Measurements from ENCODE around the gene ZSCAN22.
A peak's percentile ranks its signal among the peaks of the same experiment; 100 is the strongest.
"Not testable (repeated sequence)": the region's sequence is repeated elsewhere in the genome, so short reads cannot be mapped to it uniquely, and the experiment has no call there.

The ZSCAN22 gene

DNA sequence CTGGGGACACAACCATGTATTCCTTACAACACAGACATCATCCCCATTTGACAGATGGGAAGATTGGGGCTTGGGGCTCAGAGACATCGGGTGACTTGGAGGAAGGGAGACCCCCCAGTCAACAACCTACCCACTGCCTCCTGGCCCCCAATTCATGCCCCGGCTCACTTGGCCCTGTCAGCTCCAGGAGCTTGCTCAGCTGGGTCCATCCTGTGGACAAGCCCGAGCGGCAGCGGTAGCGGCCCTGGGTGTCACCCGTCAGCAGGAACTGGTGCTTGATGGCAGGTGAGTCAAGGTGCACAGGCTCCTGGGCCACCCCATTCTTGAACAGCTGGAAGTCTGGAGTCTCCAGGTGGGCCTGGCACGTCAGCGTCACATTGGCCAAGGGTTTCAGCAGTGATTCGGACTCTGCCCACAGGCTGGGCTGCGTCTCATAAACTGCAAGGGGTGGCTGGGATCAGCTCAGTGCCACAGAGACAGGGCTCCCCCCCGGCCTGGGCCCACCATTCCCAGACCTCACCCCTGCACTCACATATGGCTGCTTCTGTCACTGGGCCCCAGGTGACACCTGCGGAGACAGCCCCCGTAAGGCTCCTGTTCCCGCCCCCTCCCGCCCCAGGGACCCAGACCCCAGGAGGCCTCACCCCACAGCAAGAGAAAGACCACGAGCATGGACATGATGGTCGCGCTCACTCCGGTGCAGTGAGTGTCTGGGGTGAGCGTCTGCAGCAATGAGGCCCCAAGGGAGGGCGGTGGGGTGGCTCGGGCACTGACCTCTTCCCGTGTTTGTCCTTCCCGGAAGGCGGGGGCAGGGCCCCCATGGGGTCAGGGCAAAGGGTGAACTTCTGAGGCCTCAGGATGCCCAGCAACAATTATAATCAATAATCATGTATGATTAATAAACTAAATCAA, 26.2 kb downstream of the ZSCAN22 start, which contains the start of gene A1BG:
A1BG (minus strand) TSS at position 733 of the 912 bp plus-strand sequence; CDS start at position 678, 55 bp downstream.
- DNase-seq = no peak

DNA sequence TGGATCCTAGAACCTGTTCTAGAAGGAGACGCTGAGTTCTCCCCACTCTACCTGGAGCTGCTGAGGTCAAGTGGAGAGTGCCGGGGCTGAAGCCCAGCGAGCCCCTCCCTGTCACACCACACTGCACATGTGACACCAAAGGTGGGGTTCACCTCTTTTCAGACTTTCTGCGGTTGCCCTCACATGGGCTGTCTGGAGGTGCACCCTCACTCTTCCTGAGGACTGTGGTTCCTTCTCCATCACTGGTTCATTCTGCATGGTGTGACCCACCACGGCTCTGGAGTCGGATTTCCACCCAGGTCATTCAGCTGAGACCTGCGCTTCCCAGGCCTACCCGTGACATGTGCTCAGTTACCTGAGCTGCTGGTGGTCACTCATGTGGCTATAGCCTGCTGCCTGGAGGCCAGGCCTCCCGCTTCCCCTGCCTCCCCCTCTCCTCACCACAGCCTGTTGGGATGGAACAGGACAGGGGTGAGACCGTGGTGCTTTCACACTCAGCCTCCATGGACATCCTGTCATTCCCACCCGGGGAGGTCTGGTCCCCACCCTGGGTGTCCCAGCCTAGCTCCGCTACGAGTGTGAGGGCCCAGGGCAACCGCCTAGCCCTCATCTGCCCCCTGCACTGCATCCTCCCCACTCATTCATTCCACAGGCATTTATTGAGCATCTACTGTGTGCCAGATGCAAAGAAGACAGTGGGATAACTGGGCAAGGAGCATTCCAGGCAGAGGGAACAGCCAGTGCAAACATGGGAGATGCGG, 27.1 kb downstream of the ZSCAN22 start:
- no peak for DNase-seq

- DNase-seq = no peak
Measured at GRCh38 chr19:58354478-58355030, 27.8 kb downstream of the ZSCAN22 start.

- DNase-seq = no peak
Measured at GRCh38 chr19:58355215-58355796, 28.5 kb downstream of the ZSCAN22 start.

DNA sequence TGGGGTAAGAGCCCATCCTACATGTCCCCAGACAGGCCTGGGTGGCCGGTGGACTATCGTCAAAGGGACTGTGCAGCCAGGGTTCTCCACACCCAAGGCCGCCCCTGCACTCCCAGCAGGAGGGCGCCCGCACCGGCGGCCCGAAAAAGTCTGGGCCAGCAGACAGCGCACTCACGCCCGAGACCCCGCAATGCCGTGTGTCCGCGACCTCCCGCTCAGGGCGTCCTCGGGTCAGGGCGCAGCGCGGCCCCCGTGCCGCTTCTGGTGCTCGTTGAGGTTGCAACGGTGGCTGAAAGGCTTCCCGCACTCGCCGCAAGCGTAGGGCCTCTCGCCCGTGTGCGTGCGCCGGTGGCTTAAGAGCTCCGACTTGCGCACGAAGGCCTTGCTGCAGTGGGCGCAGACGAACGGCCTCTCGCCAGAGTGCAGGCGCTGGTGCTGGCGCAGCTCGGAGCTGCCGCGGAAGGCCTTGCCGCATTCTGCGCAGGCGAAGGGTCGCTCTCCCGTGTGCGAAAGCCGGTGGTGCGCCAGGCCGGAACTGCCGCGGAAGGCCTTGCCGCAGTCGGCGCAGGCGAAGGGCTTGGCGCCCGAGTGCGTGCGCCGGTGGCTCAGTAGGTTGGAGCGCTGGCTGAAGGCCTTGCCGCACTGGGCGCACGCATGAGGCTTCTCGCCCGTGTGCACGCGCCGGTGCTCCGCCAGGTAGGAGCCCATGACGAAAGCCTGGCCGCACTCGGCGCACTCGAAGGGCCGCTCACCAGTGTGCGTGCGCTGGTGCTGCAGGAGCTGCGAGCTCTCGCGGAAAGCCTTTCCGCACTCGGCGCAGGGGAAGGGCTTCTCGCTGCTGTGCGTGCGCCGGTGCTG, 29.3 kb downstream of the ZSCAN22 start:
- DNase-seq = no peak

- DNase-seq = no peak
Measured at GRCh38 chr19:58356766-58357480, 30.1 kb downstream of the ZSCAN22 start.

- no peak for DNase-seq
Measured at GRCh38 chr19:58357481-58358145, 30.8 kb downstream of the ZSCAN22 start.

- no peak for DNase-seq
Measured at GRCh38 chr19:58361900-58362271, 35.1 kb downstream of the ZSCAN22 start.

- DNase-seq = peak; percentile 92
Measured at GRCh38 chr19:58362272-58362994, 35.6 kb downstream of the ZSCAN22 start, which contains the start of gene ZNF497. Gene ZNF497, minus strand, starts transcription at chr19:58362751. Its CDS starts 5,116 bp downstream, at chr19:58357635.

- no peak for DNase-seq
Measured at GRCh38 chr19:58364146-58364545, 37.4 kb downstream of the ZSCAN22 start.

- DNase-seq = no peak
Measured at GRCh38 chr19:58366585-58367430, 40.0 kb downstream of the ZSCAN22 start.

GRCh38 chr19:58367698-58368454, 41.1 kb downstream of the ZSCAN22 start:
- no peak for DNase-seq

DNA sequence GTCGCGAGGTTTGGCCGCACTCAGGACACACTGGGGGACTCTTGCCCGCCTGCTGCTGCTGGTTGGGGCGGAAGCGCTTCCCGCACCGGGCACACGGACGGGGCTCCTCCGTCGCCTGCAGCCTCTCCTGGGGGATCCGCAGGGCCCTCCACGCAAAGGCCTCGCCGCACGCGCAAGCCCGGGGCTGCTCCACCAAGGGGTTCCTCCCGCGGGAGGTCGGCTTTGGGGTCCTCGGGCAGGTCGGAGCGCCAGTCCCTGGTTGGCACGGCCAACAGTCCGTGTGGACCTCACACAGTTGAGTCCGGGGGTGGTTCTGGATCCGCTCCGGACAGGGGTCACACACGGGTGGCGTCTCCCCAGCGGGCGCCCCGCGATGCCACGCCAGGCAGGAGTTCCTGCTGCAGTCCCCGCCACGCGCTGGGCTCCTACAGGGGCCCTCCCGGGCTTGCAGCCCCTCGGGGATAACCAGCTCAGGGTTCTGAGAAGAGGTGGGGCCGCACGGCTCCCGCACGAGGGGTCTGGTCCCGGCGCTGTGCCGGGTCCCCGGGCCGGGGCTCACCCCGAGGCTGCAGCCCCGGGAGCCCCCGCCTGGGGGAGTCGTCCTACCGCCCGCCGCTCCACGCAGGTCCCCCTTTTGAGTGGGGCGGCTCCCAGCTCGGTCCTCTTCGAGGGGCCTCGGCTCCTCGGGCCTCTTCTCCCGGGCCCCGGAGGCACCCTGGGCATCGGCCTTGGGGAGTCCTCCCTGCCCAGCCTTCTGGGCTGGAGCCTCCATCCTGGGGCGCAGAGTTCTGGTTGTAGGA, 42.0 kb downstream of the ZSCAN22 start:
- no peak for DNase-seq

DNA sequence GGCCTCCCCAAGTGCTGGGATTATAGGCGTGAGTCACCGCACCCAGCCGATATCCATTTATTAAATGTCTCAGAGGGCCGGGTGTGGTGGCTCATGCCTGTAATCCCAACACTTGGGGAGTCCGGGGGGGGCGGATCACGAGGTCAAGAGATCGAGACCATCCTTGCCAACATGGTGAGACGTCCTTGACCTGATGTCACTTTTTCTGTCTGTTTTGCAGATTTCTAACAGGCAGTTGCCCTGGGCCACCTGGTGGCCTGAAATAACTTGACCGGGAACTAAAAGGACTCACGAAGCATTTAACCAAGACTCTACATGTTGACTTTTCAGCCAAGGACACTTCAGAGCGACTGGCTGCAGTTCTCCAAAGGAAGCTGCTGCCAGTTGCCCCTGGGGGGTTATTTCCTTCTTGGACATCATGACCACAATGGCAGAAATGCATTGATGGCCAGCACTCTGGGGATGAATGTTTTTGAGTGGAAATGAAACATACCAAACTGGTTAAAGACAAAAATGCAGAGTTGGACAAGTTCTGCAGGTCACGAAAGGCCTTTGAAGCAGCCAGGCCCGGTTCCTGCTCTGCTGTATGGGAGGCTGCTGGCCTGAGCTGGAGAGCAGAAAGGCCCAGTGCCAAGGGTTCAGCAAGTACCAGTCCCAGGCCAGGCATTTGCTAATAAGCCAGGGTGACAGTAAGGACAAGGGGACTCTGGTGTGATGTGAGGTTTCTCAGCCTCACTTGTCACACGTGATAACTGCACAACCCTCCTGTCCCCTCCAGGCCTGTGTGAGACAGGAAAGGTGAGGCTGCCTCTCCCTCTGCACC, 45.7 kb downstream of the ZSCAN22 start:
- DNase-seq = no peak

DNA sequence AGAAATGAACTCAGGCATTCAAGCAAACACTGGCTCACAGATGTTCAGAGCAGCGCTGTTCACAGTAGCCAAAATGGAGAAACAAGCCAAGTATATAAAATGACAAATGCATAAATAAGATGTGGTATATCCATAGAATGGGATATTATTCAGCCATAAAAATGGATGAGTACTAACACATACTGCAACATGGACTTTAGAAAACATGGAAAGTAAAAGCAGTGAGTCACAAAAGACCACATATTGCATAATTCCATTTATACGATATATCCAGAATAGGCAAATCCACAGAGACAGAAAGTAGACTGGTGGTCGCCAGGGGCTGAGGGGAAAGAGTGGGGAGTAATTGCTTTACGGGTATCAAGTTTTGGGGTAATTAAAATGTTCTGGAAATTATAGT, 47.4 kb downstream of the ZSCAN22 start:
- DNase-seq = no peak

DNA sequence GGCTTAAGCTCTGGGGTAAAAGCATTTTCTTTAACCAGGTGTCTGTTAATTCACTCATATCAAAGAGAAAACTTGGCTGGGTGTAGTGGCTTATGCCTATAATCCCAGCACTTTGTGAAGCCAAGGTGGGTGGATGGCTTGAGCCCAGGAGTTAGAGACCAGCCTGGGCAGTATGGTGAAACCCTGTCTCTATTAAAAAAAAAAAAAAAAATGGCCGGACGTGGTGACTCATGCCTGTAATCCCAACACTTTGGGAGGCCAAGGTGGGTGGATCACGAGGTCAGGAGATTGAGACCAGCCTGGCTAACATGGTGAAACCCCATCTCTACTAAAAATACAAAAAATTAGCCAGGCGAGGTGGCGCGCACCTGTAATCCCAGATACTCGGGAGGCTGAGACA, 49.9 kb downstream of the ZSCAN22 start:
- DNase-seq = not testable (repeated sequence)
